K562 (cell line): ENCODE results near the gene UFSP1. TPM values are rescaled to one million over a fixed set of nuclear protein-coding genes. Genes with fewer than 3 reads are reported as not detected.

ENCODE experiments used
- CAMTA2 ChIP-seq: fragments of 250-450 bp; sonication (Bioruptor Pico); conservative IDR thresholded peaks from 2 replicates; pipeline ENCODE4 v1.5.1; 2022
- CBX2 ChIP-seq: fragments of 200-600 bp; sonication (generic); IDR thresholded peaks from one replicate; pipeline ENCODE4 v1.6.1; 2012; ENCODE audit warnings: mild to moderate bottlenecking, low read length, inconsistent platforms; ENCODE audit not compliant: insufficient read depth, poor library complexity, severe bottlenecking
- MECOM ChIP-seq: fragments of 250-450 bp; sonication (Bioruptor Pico); IDR thresholded peaks from 2 replicates; pipeline ENCODE4 v1.8.0; 2022; ENCODE audit warnings: inconsistent platforms
- ZNF12 ChIP-seq: sonication (generic); formaldehyde crosslinking; IDR thresholded peaks from 2 replicates; pipeline ENCODE4 v1.4.0; 2020; ENCODE audit warnings: mild to moderate bottlenecking, missing genetic modification reagents
- ZNF174 ChIP-seq: fragments of 250-450 bp; sonication (Bioruptor Pico); IDR thresholded peaks from 2 replicates; pipeline ENCODE4 v1.4.0; 2020; ENCODE audit warnings: mild to moderate bottlenecking
- ZNF224 ChIP-seq: sonication (generic); formaldehyde crosslinking; IDR thresholded peaks from 2 replicates; pipeline ENCODE4 v1.8.0; 2022; ENCODE audit warnings: mild to moderate bottlenecking, missing genetic modification reagents
- polyA plus RNA-seq, 8 experiments: library from polyadenylated mRNA; depleted of rRNA in 4 of 8; stranded (reverse) in 5 of 8; unstranded in 3 of 8; fragments of >200 nt; fragmentation: Nextera tagmentation in 2 of 8; fragmentation: Illumina TruSeq in 1 of 8; extraction: Ambion mirVana in 2 of 8; extraction: Trizol in 1 of 8; gene quantifications; 2 replicates each; pipeline versions ENCODE4 v1.2.1 to v1.2.3, GENCODE V29; 2011 to 2014; ENCODE audit warnings: inconsistent platforms in 1 of 8, missing spikeins in 1 of 8
- total RNA-seq, 7 experiments: library from RNA; depleted of rRNA in 6 of 7; stranded (reverse); fragments of >200 nt in 6 of 7; fragmentation: Illumina TruSeq in 2 of 7; extraction: Trizol in 2 of 7; gene quantifications; 2 replicates each; pipeline versions ENCODE4 v1.2.1 to v1.2.3, GENCODE V29; 2011 to 2021; ENCODE audit warnings: low replicate concordance in 1 of 7
- TF ChIP-seq, protein P1 (sequence below): fragments of 450-650 bp; IDR thresholded peaks from 2 replicates; pipeline ENCODE4 v1.6.1; 2017; ENCODE audit warnings: antibody characterized with exemption, mild to moderate bottlenecking
- TF ChIP-seq, protein P2 (sequence below): sonication (generic); formaldehyde crosslinking; IDR thresholded peaks from 2 replicates; pipeline ENCODE4 v1.8.0; 2023; ENCODE audit warnings: mild to moderate bottlenecking, missing genetic modification reagents
- TF ChIP-seq, protein P3 (sequence below): fragments of 250-450 bp; sonication (Bioruptor Pico); IDR thresholded peaks from 2 replicates; pipeline ENCODE4 v1.5.0; 2020; ENCODE audit warnings: mild to moderate bottlenecking, borderline replicate concordance
- TF ChIP-seq, protein P4 (sequence below): fragments of 150-350 bp; conservative IDR thresholded peaks from 2 replicates; pipeline ENCODE4 v1.6.1; 2014; ENCODE audit warnings: low read length
- TF ChIP-seq, protein P5 (sequence below): fragments of 450-650 bp; IDR thresholded peaks from 2 replicates; pipeline ENCODE4 v1.6.1; 2016

UFSP1 gene
- total and polyA plus RNA-seq, 9 of the 15 experiments (the other 6 are each of a cell fraction or from before 2014, with no cell fraction given), result 0.50 to 18.8 (median 2.1) TPM

DNA sequence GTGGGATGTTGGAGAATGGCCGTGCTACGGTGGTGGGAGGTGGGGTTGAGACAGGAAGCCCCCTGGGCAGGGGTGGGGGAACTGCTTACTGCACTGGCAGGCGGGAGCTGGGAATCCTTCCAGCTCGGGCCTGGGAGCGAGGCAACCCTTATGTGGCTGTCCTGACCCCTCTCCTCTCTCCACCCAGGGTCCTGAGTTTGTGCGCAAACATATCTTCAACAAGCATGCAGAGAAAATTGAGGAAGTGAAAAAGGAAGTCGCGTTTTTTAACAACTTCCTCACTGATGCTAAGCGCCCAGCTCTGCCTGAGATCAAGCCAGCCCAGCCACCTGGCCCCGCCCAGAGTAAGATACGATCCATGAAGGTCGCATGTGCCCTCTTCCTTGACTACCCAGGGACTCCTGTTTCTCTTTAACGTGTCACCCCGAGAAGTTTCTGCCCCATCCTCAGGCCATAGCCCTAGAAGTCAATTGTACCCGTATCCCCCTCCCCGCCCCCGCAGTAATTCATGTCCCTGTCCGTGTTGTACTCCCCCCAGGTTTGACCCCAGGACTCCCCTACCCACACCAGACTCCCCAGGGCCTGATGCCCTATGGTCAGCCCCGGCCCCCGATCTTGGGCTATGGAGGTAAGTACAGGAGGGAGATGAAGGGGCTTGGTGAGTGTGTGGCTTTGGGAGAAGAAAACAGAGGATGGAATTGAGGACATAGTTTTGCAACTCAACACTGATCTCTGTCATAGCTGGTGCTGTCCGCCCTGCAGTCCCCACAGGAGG lies 1.8 kb downstream of the UFSP1 start (continued):
- TF ChIP-seq, protein P1, sequence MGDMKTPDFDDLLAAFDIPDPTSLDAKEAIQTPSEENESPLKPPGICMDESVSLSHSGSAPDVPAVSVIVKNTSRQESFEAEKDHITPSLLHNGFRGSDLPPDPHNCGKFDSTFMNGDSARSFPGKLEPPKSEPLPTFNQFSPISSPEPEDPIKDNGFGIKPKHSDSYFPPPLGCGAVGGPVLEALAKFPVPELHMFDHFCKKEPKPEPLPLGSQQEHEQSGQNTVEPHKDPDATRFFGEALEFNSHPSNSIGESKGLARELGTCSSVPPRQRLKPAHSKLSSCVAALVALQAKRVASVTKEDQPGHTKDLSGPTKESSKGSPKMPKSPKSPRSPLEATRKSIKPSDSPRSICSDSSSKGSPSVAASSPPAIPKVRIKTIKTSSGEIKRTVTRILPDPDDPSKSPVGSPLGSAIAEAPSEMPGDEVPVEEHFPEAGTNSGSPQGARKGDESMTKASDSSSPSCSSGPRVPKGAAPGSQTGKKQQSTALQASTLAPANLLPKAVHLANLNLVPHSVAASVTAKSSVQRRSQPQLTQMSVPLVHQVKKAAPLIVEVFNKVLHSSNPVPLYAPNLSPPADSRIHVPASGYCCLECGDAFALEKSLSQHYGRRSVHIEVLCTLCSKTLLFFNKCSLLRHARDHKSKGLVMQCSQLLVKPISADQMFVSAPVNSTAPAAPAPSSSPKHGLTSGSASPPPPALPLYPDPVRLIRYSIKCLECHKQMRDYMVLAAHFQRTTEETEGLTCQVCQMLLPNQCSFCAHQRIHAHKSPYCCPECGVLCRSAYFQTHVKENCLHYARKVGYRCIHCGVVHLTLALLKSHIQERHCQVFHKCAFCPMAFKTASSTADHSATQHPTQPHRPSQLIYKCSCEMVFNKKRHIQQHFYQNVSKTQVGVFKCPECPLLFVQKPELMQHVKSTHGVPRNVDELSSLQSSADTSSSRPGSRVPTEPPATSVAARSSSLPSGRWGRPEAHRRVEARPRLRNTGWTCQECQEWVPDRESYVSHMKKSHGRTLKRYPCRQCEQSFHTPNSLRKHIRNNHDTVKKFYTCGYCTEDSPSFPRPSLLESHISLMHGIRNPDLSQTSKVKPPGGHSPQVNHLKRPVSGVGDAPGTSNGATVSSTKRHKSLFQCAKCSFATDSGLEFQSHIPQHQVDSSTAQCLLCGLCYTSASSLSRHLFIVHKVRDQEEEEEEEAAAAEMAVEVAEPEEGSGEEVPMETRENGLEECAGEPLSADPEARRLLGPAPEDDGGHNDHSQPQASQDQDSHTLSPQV, result peak; percentile 61; the same call in 1 of the 2 replicates
- TF ChIP-seq MECOM (CRISPR knock-in tag) (no peak), ZNF12 (CRISPR knock-in tag) (no peak), CBX2 (no peak), ZNF224 (no peak), CAMTA2 (CRISPR knock-in tag) (no peak), ZNF174 (CRISPR knock-in tag) (no peak)
- TF ChIP-seq, protein P2, sequence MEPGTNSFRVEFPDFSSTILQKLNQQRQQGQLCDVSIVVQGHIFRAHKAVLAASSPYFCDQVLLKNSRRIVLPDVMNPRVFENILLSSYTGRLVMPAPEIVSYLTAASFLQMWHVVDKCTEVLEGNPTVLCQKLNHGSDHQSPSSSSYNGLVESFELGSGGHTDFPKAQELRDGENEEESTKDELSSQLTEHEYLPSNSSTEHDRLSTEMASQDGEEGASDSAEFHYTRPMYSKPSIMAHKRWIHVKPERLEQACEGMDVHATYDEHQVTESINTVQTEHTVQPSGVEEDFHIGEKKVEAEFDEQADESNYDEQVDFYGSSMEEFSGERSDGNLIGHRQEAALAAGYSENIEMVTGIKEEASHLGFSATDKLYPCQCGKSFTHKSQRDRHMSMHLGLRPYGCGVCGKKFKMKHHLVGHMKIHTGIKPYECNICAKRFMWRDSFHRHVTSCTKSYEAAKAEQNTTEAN (CRISPR knock-in tag), result no peak
- TF ChIP-seq, protein P3, sequence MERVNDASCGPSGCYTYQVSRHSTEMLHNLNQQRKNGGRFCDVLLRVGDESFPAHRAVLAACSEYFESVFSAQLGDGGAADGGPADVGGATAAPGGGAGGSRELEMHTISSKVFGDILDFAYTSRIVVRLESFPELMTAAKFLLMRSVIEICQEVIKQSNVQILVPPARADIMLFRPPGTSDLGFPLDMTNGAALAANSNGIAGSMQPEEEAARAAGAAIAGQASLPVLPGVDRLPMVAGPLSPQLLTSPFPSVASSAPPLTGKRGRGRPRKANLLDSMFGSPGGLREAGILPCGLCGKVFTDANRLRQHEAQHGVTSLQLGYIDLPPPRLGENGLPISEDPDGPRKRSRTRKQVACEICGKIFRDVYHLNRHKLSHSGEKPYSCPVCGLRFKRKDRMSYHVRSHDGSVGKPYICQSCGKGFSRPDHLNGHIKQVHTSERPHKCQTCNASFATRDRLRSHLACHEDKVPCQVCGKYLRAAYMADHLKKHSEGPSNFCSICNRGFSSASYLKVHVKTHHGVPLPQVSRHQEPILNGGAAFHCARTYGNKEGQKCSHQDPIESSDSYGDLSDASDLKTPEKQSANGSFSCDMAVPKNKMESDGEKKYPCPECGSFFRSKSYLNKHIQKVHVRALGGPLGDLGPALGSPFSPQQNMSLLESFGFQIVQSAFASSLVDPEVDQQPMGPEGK, result no peak
- TF ChIP-seq, protein P4, sequence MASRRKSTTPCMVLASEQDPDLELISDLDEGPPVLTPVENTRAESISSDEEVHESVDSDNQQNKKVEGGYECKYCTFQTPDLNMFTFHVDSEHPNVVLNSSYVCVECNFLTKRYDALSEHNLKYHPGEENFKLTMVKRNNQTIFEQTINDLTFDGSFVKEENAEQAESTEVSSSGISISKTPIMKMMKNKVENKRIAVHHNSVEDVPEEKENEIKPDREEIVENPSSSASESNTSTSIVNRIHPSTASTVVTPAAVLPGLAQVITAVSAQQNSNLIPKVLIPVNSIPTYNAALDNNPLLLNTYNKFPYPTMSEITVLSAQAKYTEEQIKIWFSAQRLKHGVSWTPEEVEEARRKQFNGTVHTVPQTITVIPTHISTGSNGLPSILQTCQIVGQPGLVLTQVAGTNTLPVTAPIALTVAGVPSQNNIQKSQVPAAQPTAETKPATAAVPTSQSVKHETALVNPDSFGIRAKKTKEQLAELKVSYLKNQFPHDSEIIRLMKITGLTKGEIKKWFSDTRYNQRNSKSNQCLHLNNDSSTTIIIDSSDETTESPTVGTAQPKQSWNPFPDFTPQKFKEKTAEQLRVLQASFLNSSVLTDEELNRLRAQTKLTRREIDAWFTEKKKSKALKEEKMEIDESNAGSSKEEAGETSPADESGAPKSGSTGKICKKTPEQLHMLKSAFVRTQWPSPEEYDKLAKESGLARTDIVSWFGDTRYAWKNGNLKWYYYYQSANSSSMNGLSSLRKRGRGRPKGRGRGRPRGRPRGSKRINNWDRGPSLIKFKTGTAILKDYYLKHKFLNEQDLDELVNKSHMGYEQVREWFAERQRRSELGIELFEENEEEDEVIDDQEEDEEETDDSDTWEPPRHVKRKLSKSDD, result no peak
- TF ChIP-seq, protein P5, sequence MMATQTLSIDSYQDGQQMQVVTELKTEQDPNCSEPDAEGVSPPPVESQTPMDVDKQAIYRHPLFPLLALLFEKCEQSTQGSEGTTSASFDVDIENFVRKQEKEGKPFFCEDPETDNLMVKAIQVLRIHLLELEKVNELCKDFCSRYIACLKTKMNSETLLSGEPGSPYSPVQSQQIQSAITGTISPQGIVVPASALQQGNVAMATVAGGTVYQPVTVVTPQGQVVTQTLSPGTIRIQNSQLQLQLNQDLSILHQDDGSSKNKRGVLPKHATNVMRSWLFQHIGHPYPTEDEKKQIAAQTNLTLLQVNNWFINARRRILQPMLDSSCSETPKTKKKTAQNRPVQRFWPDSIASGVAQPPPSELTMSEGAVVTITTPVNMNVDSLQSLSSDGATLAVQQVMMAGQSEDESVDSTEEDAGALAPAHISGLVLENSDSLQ, result no peak
